DOHH2 (cell line): ENCODE results near the gene CFAP100.

Experiments used
- EZH2phosphoT487 ChIP-seq: fragments of 200-600 bp; sonication (generic); IDR thresholded peaks from 2 replicates; pipeline ENCODE4 v1.6.1; 2017; ENCODE audit warnings: borderline replicate concordance, mild to moderate bottlenecking, antibody characterized with exemption, low read length, moderate library complexity, mixed read lengths
- TF ChIP-seq, protein P1 (sequence below): fragments of 200-600 bp; sonication (generic); IDR thresholded peaks from one replicate; pipeline ENCODE4 v1.5.1; 2014; ENCODE audit warnings: antibody characterized with exemption, mild to moderate bottlenecking, low read depth, low read length; ENCODE audit not compliant: poor library complexity, severe bottlenecking

DNA sequence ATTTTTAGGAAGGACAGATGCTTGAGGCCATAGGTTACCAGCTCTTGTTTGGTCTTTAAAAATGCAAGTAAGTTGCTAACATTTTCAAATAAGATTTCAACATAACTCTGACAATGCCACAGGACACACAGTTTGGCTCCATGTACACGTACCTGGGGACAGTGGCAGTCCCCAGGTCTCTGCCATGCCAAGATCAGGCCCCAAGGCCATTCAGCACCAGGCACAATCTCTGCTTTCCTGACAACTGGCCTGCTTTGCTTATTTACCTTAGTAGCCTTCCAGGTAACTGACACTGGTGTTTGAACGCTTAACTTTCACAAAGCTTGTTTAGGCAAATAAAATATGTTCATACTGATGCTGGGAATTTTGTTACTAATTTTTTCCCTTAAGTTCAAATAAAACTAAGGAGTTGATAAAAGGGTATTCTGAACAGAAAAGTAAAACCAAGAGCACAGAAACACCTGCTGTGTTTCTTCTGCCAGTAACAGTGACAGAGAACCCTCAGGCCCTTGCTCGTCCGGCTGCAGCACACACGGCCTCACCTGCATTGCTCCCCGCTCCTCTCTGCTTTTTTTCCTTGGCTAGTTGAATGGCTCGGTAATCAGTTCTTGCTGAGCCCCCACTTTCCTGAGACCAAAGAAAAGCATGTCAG is 64.5 kb downstream of the CFAP100 start:
- TF ChIP-seq, protein P1, sequence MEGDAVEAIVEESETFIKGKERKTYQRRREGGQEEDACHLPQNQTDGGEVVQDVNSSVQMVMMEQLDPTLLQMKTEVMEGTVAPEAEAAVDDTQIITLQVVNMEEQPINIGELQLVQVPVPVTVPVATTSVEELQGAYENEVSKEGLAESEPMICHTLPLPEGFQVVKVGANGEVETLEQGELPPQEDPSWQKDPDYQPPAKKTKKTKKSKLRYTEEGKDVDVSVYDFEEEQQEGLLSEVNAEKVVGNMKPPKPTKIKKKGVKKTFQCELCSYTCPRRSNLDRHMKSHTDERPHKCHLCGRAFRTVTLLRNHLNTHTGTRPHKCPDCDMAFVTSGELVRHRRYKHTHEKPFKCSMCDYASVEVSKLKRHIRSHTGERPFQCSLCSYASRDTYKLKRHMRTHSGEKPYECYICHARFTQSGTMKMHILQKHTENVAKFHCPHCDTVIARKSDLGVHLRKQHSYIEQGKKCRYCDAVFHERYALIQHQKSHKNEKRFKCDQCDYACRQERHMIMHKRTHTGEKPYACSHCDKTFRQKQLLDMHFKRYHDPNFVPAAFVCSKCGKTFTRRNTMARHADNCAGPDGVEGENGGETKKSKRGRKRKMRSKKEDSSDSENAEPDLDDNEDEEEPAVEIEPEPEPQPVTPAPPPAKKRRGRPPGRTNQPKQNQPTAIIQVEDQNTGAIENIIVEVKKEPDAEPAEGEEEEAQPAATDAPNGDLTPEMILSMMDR, result no peak
- TF ChIP-seq EZH2phosphoT487, result no peak
